Smooth muscle cell (in vitro differentiated cells): ENCODE results near the gene OVCA2. TPM values are rescaled to one million over a fixed set of nuclear protein-coding genes. Genes with fewer than 3 reads are reported as not detected.

ENCODE experiments used
- DNase-seq: peaks from one replicate; lab custom pipeline; 2025; ENCODE audit not compliant: unreplicated experiment; lab: John Stamatoyannopoulos, UW
- H2AFZ ChIP-seq: fragments of 200-600 bp; sonication (generic); 2 replicates; pipeline ENCODE4 v1.6.0; 2016; ENCODE audit warnings: antibody characterized with exemption, low read depth, mild to moderate bottlenecking
- H3F3A ChIP-seq: fragments of 200-600 bp; sonication (generic); 2 replicates; pipeline ENCODE4 v1.6.0; 2017; ENCODE audit warnings: antibody characterized with exemption, low read depth
- H3K27ac ChIP-seq: fragments of 200-600 bp; sonication (generic); 2 replicates; pipeline ENCODE4 v1.5.1; 2016; ENCODE audit warnings: low read depth, mild to moderate bottlenecking
- H3K27me3 ChIP-seq: fragments of 200-600 bp; sonication (generic); 2 replicates; pipeline ENCODE4 v1.6.1; 2016; ENCODE audit warnings: low read depth, mild to moderate bottlenecking
- H3K36me3 ChIP-seq: fragments of 200-600 bp; sonication (generic); 2 replicates; pipeline ENCODE4 v1.5.1; 2016; ENCODE audit warnings: low read depth
- H3K4me1 ChIP-seq: fragments of 200-600 bp; sonication (generic); 2 replicates; pipeline ENCODE4 v1.5.1; 2016; ENCODE audit warnings: low read depth
- H3K4me2 ChIP-seq: fragments of 200-600 bp; sonication (generic); 2 replicates; pipeline ENCODE4 v1.6.0; 2016; ENCODE audit warnings: mild to moderate bottlenecking
- H3K4me3 ChIP-seq: fragments of 200-600 bp; sonication (generic); 2 replicates; pipeline ENCODE4 v1.5.1; 2016; ENCODE audit warnings: mild to moderate bottlenecking
- H3K79me2 ChIP-seq: fragments of 200-600 bp; sonication (generic); 2 replicates; pipeline ENCODE4 v1.6.0; 2016; ENCODE audit warnings: low read depth, mild to moderate bottlenecking
- H3K9ac ChIP-seq: fragments of 200-600 bp; sonication (generic); 2 replicates; pipeline ENCODE4 v1.6.0; 2016; ENCODE audit warnings: low read depth
- H3K9me3 ChIP-seq: fragments of 200-600 bp; sonication (generic); replicated peaks from 2 replicates; pipeline ENCODE4 v1.5.1; 2016; ENCODE audit warnings: low read depth
- H4K20me1 ChIP-seq: fragments of 200-600 bp; sonication (generic); 2 replicates; pipeline ENCODE4 v1.6.0; 2016; ENCODE audit warnings: low read depth
- WGBS: methylation state at CpG from one replicate; pipeline ENCODE4 v1.1.7; 2016; ENCODE audit warnings: low lambda C conversion rate; 5-methylcytosine and 5-hydroxymethylcytosine counted together
- polyA plus RNA-seq: library from polyadenylated mRNA; unstranded; fragments of >200 nt; fragmentation: Nextera tagmentation; extraction: Ambion mirVana; gene quantifications from 2 replicates; pipeline ENCODE4 v1.2.1, GENCODE V29; 2016
- total RNA-seq: library from RNA; depleted of rRNA; stranded (reverse); fragments of >200 nt; gene quantifications from 2 replicates; pipeline ENCODE4 v1.2.3, GENCODE V29; 2014
- TF ChIP-seq, protein P1 (sequence below): fragments of 200-600 bp; sonication (generic); IDR thresholded peaks from 2 replicates; pipeline ENCODE4 v1.5.1; 2017; ENCODE audit warnings: borderline replicate concordance, mild to moderate bottlenecking, antibody characterized with exemption; ENCODE audit not compliant: insufficient read depth, poor library complexity, severe bottlenecking

Gene OVCA2
- total and polyA plus RNA-seq, 2 experiments from 2014 or later = 46.7 to 47.6 TPM

DNA sequence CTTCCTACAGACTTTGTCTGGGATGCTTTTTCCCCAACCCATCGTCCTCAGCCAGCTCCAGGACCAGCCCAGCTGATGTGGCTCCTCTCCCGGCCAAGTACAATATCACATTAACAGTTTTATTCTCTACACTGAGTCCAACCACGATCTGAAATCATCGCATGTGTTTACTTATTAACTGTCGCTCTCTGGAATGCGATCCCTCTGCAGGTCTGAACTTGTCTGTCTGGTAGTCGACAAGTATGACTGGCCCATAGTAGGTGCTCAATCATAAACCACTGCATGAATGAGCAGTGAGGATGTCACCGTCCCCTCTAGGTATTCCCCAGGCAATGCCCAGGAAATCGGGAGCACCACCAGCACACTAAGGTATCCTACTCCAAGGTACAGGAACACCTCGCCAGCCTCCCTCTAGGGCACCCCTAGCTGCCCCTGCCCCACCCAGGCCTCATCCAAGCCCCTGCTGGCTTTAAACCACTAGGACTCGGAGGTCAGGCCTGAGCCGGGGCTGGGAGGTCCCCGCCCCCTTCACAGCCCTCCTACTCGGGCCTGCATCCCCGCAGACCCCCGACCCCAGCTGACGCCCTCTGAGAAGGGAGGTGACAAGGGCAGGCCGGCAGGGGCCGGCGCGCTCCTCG, 44.4 kb upstream of the OVCA2 start:
- H3K4me1 ChIP-seq = peaks cover 33% of the 10 kb centered on the region

GRCh38 chr17:1997927-1998742, 43.7 kb upstream of the OVCA2 start:
- peak overlapping the region; percentile 86 for H3K4me2 ChIP-seq
- no peaks in the 10 kb centered on the region for H3K9me3 ChIP-seq
- no peaks in the 10 kb centered on the region for H3K27me3 ChIP-seq
- 7% methylated on average over 31 of the region's 92 CpGs for WGBS
- H3K36me3 ChIP-seq = no peaks in the 10 kb centered on the region
- TF ChIP-seq, protein P1, sequence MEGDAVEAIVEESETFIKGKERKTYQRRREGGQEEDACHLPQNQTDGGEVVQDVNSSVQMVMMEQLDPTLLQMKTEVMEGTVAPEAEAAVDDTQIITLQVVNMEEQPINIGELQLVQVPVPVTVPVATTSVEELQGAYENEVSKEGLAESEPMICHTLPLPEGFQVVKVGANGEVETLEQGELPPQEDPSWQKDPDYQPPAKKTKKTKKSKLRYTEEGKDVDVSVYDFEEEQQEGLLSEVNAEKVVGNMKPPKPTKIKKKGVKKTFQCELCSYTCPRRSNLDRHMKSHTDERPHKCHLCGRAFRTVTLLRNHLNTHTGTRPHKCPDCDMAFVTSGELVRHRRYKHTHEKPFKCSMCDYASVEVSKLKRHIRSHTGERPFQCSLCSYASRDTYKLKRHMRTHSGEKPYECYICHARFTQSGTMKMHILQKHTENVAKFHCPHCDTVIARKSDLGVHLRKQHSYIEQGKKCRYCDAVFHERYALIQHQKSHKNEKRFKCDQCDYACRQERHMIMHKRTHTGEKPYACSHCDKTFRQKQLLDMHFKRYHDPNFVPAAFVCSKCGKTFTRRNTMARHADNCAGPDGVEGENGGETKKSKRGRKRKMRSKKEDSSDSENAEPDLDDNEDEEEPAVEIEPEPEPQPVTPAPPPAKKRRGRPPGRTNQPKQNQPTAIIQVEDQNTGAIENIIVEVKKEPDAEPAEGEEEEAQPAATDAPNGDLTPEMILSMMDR = no peak
- H3K27ac ChIP-seq = no peak overlapping the region
- H3K4me3 ChIP-seq = peak overlapping the region; percentile 46
- DNase-seq = no peak
- peaks cover 33% of the 10 kb centered on the region for H3K4me1 ChIP-seq
- no peak overlapping the region for H3K9ac ChIP-seq
- peaks cover 6% of the 10 kb centered on the region for H3F3A ChIP-seq
- no peaks in the 10 kb centered on the region for H4K20me1 ChIP-seq
- peak overlapping the region; percentile 72 for H2AFZ ChIP-seq
- no peaks in the 10 kb centered on the region for H3K79me2 ChIP-seq

More for the DNA sequence above, 44.4 kb upstream of the OVCA2 start:
- H3K27me3 ChIP-seq = no peaks in the 10 kb centered on the region
- H3K9ac ChIP-seq = no peak overlapping the region
- WGBS = 42% methylated on average over 22 of the region's 22 CpGs
- peak overlapping the region; percentile 86 for H3K4me2 ChIP-seq
- H3K79me2 ChIP-seq = no peaks in the 10 kb centered on the region
- no peaks in the 10 kb centered on the region for H3K36me3 ChIP-seq
- H3K4me3 ChIP-seq = peak overlapping the region; percentile 46
- TF ChIP-seq, protein P1 = no peak
- H3K9me3 ChIP-seq = no peaks in the 10 kb centered on the region
- no peak for DNase-seq
- peaks cover 6% of the 10 kb centered on the region for H3F3A ChIP-seq
- H2AFZ ChIP-seq = peak overlapping the region; percentile 48
- H4K20me1 ChIP-seq = no peaks in the 10 kb centered on the region
- no peak overlapping the region for H3K27ac ChIP-seq

GRCh38 chr17:1999557-2000251, 42.1 kb upstream of the OVCA2 start:
- WGBS = 32% methylated on average over 13 of the region's 13 CpGs
- Histone ChIP-seq H3K4me3 (no peak overlapping the region), H3K4me2 (peak overlapping the region; percentile 71), H3K27me3 (no peaks in the 10 kb centered on the region), H3K36me3 (no peaks in the 10 kb centered on the region), H3K4me1 (peaks cover 33% of the 10 kb centered on the region), H4K20me1 (no peaks in the 10 kb centered on the region), H3K9ac (no peak overlapping the region), H3K9me3 (no peaks in the 10 kb centered on the region), H3K27ac (no peak overlapping the region), H3F3A (peaks cover 6% of the 10 kb centered on the region), H2AFZ (peak overlapping the region; percentile 18), H3K79me2 (no peaks in the 10 kb centered on the region)
- DNase-seq = peak; percentile 56
- TF ChIP-seq, protein P1 = no peak
